H7 (cell line): Measurements from ENCODE around the gene LCN6. TPM values are rescaled to one million over a fixed set of nuclear protein-coding genes. Genes with fewer than 3 reads are reported as not detected.
"Not testable (repeated sequence)": the region's sequence is repeated elsewhere in the genome, so short reads cannot be mapped to it uniquely, and the experiment has no call there.

ENCODE experiments used
- DNase-seq: peaks from one replicate; pipeline ENCODE4 v3.0.0; 2012
- H3K27me3 ChIP-seq: 2 replicates; pipeline ENCODE4 v1.6.0; 2011; ENCODE audit warnings: mild to moderate bottlenecking, low read length; ENCODE audit not compliant: control insufficient read depth, insufficient read depth
- H3K36me3 ChIP-seq: replicated peaks from 2 replicates; pipeline ENCODE4 v1.5.1; 2011; ENCODE audit warnings: low read length; ENCODE audit not compliant: control insufficient read depth, insufficient read depth
- H3K4me3 ChIP-seq: 2 replicates; pipeline ENCODE4 v1.5.1; 2011; ENCODE audit warnings: low read depth, mild to moderate bottlenecking, control low read depth, low read length, moderate library complexity; ENCODE audit not compliant: insufficient read depth
- total RNA-seq: library from RNA; depleted of rRNA; stranded (reverse); fragments of >200 nt; shearing (Covaris generic); gene quantifications from 2 replicates; pipeline ENCODE4 v1.2.3, GENCODE V29; 2014

Gene LCN6
- total RNA-seq, 1 experiment from 2014 or later = not detected

DNA sequence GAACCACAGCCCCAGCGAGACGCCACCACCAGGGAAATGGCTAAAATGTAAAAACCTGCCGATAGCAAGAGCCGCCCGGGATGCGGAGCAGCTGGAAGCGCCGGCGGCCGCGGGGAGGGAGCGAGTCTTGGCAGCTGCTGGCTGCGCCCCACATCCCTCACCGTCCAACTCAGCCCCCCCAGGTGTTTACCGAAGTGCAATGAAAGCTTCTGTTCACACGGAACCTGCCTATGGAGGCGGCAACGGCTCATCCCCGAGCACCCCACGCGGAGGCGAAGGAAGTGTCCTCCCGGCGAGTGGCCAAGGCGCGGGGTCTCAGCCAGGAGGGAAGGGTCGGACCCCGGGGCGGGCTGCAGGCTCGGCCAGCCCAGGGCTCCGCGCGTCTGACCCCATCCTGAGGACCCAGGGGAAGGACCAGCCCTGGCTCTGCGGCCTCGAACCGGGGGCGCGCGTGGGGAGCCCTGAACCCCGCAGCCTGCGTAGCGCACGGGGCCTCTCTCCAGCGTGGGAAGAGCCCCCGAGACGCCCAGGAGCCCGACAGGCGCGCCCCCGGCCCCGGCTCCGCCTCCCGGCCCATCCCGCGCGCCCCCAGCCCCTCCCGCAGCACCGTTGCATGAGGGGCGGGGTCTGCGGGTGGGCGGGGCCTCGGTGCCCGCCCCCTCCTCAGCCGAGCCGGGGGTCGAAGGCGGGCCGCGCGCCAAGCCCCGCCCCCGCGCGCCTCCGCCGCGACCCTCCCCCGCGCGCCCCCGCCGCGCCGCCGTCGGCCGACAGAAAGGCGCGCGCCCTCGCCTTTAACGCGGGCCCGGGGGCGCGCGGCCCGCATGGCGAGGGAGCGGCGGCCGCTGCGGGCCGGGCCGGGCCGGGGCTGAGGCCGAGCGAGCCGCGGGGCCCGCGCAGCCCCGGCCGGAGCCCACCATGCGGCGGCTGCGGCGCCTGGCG is 36.3 kb downstream of the LCN6 start, which contains the start of gene DIPK1B:
TSS of gene DIPK1B (plus strand) at position 822 of the 939 bp plus-strand sequence. CDS start at position 916, 94 bp downstream.
- peak; percentile 100 for DNase-seq
- H3K4me3 ChIP-seq = peak within 1 kb of the TSS; percentile 64
- H3K27me3 ChIP-seq = peaks cover 3% of the 10 kb centered on the region
- H3K36me3 ChIP-seq = no peaks in the 10 kb centered on the region

- not testable (repeated sequence) for DNase-seq, H3K36me3 ChIP-seq, H3K27me3 ChIP-seq, H3K4me3 ChIP-seq
Measured at GRCh38 chr9:136711219-136711648, 37.1 kb downstream of the LCN6 start.

DNA sequence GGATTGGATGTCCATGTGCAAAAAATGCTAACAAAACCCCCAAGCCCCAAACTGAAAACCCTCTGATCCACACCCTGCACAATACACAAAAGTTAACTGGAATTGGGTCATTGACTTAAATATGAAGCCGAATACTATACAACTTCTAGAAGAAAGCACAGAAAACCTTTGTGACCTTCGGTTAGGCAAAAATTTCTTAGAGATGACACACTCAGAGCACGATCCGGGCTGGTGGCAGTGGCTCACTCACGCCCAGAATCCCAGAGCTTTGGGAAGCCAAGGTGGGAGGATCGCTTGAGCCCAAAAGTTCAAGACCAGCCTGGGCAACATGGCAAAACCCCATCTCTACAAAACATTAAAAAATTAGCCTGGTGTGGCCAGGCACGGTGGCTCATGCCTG is 37.8 kb downstream of the LCN6 start:
- DNase-seq = no peak
- Histone ChIP-seq H3K4me3 (no peak overlapping the region), H3K27me3 (peaks cover 3% of the 10 kb centered on the region), H3K36me3 (no peaks in the 10 kb centered on the region)

- DNase-seq = no peak
Measured at GRCh38 chr9:136709454-136710109, 38.7 kb downstream of the LCN6 start.

GRCh38 chr9:136707849-136708517 is 40.3 kb downstream of the LCN6 start:
- Histone ChIP-seq H3K36me3 (no peaks in the 10 kb centered on the region), H3K4me3 (no peak overlapping the region), H3K27me3 (peaks cover 3% of the 10 kb centered on the region)
- DNase-seq = no peak

More at GRCh38 chr9:136709454-136710109, 38.7 kb downstream of the LCN6 start:
- H3K27me3 ChIP-seq = peaks cover 3% of the 10 kb centered on the region
- no peak overlapping the region for H3K4me3 ChIP-seq
- H3K36me3 ChIP-seq = no peaks in the 10 kb centered on the region

DNA sequence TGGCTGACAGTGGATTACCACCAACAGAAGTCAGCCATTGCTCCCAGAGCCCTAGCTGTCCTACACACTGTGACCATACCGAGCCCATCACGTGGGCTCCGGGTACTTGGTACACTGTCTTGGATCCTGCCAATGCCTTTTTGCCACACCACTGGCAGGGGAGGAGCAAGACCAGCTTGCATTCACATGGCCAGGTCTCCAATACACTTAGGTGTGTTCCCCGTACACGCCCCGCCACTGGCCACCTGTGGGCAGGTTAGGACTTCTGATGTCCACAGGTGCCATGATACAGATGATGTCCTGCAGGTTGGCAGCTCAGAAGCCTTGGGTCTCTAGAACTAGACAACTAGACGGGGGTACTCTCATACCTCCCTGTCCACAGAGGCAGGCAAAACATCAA is 41.3 kb downstream of the LCN6 start:
- H3K27me3 ChIP-seq = peaks cover 3% of the 10 kb centered on the region
- DNase-seq = no peak
- H3K4me3 ChIP-seq = no peak overlapping the region
- H3K36me3 ChIP-seq = no peaks in the 10 kb centered on the region

DNA sequence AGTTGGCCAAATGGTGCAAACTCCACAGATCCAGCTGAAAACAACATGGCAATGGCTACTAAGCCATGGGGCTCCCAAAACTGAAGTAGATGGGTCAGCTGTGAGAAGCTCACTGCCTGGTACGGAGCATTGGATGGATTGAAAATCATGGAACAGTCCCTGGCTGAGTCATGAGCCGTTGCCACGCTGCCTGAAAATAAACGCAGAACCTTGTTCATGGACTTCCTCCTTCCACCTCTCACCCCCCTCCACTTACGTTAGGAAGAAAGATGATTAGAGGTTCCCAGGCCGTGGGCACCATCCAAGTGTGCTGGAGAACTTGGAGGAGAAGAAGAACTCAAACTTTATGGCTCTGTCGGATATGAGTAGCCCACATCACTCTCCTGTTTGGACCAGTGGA is 42.8 kb downstream of the LCN6 start:
- H3K4me3 ChIP-seq = no peak overlapping the region
- no peak for DNase-seq
- no peaks in the 10 kb centered on the region for H3K36me3 ChIP-seq
- no peaks in the 10 kb centered on the region for H3K27me3 ChIP-seq

DNA sequence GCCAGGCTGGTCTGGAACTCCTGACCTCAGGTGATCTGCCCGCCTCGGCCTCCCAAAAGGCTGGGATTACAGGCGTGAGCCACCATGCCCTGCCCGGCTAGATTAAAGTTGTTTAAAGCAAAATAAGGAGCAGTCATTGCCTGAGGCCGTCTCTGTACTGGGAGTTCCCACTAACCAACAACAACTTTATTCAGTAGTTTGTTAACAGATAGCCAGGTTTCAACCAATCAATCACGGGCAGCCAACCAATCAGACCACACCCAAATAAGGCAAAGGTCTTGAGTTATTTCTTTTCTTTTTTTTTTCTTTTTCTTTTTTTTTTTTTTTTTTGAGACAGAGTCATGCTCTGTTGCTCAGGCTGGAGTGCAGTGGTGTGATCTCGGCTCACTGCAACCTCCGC is 43.6 kb downstream of the LCN6 start:
- not testable (repeated sequence) for H3K36me3 ChIP-seq, H3K27me3 ChIP-seq, H3K4me3 ChIP-seq, DNase-seq

DNA sequence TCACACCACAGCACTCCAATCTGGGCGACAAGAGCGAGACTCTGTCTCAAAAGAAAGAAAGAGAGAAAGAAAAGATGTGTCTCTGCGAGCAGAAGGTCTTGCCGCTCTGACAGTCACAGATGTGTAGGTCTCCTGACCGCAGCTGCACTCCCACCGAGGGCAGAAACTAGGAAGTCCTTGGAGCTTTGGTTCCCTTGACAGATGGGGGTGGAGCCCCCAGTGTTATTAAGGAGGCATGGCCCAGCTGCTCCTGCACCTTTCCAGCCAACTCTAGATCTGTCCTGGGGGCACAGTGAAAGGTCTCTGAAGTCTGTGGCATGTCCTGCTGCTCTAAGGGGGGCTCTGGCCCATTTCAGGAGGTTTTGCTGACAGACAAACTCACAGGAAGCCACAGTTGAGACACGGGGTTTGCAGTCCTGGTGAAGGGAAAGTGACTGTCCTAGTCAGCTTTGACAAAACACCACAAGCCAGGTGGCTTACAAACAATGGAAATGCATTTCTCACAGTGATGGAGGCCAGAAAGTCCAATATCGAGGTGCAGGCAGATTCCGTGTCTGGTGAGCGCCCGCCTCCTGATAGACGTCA is 45.0 kb downstream of the LCN6 start:
- no peaks in the 10 kb centered on the region for H3K27me3 ChIP-seq
- H3K36me3 ChIP-seq = no peaks in the 10 kb centered on the region
- DNase-seq = no peak
- H3K4me3 ChIP-seq = no peak overlapping the region

DNA sequence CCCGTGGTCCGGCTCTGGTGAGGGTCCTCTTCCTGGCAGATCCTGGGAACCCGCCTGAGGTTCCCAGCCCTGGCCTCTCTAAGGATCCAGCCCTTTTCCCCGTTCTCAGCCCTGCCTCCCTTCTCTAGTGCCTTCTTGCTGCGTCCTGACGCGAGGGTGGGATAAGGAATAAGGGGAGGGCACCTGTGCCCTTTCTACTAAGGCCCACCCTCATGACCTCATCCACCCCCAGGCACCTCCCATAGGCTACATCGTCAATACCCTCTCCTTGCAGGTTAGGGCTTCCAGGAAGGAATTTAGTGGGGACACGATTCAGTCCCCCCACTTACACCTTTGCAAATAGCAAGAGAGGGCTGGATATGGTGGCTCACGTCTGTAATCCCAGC is 46.7 kb downstream of the LCN6 start:
- DNase-seq = no peak
- no peak overlapping the region for H3K4me3 ChIP-seq
- no peaks in the 10 kb centered on the region for H3K27me3 ChIP-seq
- no peaks in the 10 kb centered on the region for H3K36me3 ChIP-seq

DNA sequence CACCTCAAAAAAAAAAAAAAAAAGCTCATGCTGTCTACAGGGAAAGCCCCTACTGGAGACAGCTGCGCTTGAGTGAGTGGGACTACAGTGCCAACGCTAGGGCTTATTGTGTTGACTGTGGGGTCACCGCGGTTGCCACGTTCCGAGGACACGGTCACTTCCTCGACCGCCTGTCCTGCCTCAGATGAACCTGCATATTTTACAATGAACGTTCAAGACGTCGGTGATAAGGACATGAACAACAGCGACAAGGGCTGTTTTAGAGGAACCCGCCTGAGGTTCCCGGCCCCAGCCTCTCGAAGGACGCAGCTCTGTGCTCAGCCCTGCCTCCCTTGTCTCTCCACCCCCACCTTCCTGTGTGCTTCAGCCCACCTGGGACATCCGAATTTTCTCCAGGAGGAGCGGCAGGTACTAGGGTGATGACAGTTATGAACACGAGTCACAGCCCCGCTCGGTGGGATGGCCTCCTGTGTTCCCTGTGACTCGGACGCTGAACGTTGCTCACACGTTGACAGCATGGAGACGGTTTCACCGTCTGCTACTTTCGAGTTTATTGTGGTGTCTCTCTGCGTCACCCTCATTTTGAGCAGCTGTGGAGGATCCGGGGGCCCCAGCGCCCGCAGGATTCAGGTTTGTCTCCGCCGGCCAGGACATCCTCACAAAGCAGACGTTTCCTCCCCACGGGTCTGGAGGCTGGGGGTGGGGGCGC is 47.2 kb downstream of the LCN6 start:
- H3K36me3 ChIP-seq = no peaks in the 10 kb centered on the region
- no peaks in the 10 kb centered on the region for H3K27me3 ChIP-seq
- DNase-seq = no peak
- H3K4me3 ChIP-seq = no peak overlapping the region

- Histone ChIP-seq H3K36me3 (no peaks in the 10 kb centered on the region), H3K4me3 (no peak overlapping the region), H3K27me3 (no peaks in the 10 kb centered on the region)
- DNase-seq = no peak
Measured at GRCh38 chr9:136700304-136700703, 48.0 kb downstream of the LCN6 start.

- Histone ChIP-seq H3K4me3 (no peak overlapping the region), H3K27me3 (no peaks in the 10 kb centered on the region), H3K36me3 (no peaks in the 10 kb centered on the region)
- DNase-seq = no peak
Measured at GRCh38 chr9:136698635-136699246, 49.6 kb downstream of the LCN6 start.
